HepG2 (cell line): Measurements from ENCODE around the gene HCFC2. TPM values are rescaled to one million over a fixed set of nuclear protein-coding genes. Genes with fewer than 3 reads are reported as not detected.

Experiments used
- ATAC-seq: fragments of 200-7000 bp; cut with Tn5 transposase; 3 replicates; pipeline ENCODE4 v1.9.1; 2020; ENCODE audit warnings: mild to moderate bottlenecking, moderate library complexity
- BruUV-seq: library from RNA; stranded (reverse); fragments of 400-500 nt; replicated peaks from 2 replicates; lab custom pipeline; 2021; lab: Mats Ljungman, UMichigan
- CTCF ChIA-PET: fragments of 300-600 bp; formaldehyde crosslinking; extraction: SDS; loops from one replicate; lab custom pipeline; 2021; ENCODE audit warnings: low total read pairs, inconsistent platforms, low intra/inter-chr PET ratio; lab: Yijun Ruan, JAX
- POLR2A ChIA-PET: fragments of 350-600 bp; sonication (Branson Sonifier 250); formaldehyde crosslinking; loops from one replicate; lab custom pipeline; 2020; ENCODE audit warnings: antibody characterized with exemption, inconsistent platforms; lab: Yijun Ruan, JAX
- DNase-seq: peaks from one replicate; pipeline ENCODE4 v3.0.0-alpha.2; 2015; ENCODE audit warnings: low spot score
- FAIRE-seq: peaks from 3 replicates; lab custom pipeline; 2011; peaks lifted over from hg19 to GRCh38; lab: Jason Lieb, UNC
- H2AFZ ChIP-seq: one replicate; pipeline ENCODE4 v1.6.1; 2011; ENCODE audit warnings: low read length, inconsistent platforms
- H3K27ac ChIP-seq: fragments of 300-600 bp; 3 replicates; pipeline ENCODE4 v1.8.0; 2011; ENCODE audit warnings: mixed run types, mild to moderate bottlenecking, mixed read lengths, low read length, inconsistent platforms; ENCODE audit not compliant: insufficient read depth; ENCODE audit errors: extremely low read length
- H3K27me3 ChIP-seq, 2 experiments: fragments of 200-600 bp in 1 of 2; 2 replicates in 1 of 2; 3 replicates in 1 of 2; pipeline versions ENCODE4 v1.6.0 to v1.8.0; 2011; ENCODE audit warnings: low read length in 2 of 2, mild to moderate bottlenecking in 2 of 2, moderate library complexity in 2 of 2, inconsistent platforms in 1 of 2; ENCODE audit not compliant: insufficient read depth in 2 of 2, control insufficient read depth in 1 of 2
- H3K36me3 ChIP-seq, 2 experiments: fragments of 200-600 bp in 1 of 2; replicated peaks in 1 of 2; 2 replicates in 1 of 2; 3 replicates in 1 of 2; pipeline versions ENCODE4 v1.5.1 to v1.8.0; 2011; ENCODE audit warnings: low read length in 2 of 2, inconsistent platforms in 1 of 2; ENCODE audit not compliant: insufficient read depth in 2 of 2, control insufficient read depth in 1 of 2
- H3K4me1 ChIP-seq: 2 replicates; pipeline ENCODE4 v1.5.1; 2012; ENCODE audit warnings: low read length, inconsistent platforms; ENCODE audit not compliant: insufficient read depth
- H3K4me2 ChIP-seq: 2 replicates; pipeline ENCODE4 v1.6.0; 2011; ENCODE audit warnings: low read depth, low read length, inconsistent platforms
- H3K4me3 ChIP-seq, 3 experiments: fragments of 200-600 bp in 1 of 3; sonication (generic), shearing (Covaris generic) in 1 of 3; replicated peaks in 1 of 3; 2 replicates each; pipeline ENCODE4 v1.5.1; 2011 to 2016; ENCODE audit warnings: low read length in 3 of 3, inconsistent platforms in 2 of 3, low read depth in 2 of 3, mild to moderate bottlenecking in 2 of 3, control low read depth in 1 of 3, mixed read lengths in 1 of 3; ENCODE audit not compliant: insufficient read depth in 1 of 3
- H3K79me2 ChIP-seq: one replicate; pipeline ENCODE4 v1.6.1; 2011; ENCODE audit warnings: low read length, inconsistent platforms; ENCODE audit not compliant: insufficient read depth
- H3K9ac ChIP-seq: 2 replicates; pipeline ENCODE4 v1.6.0; 2011; ENCODE audit warnings: mild to moderate bottlenecking, low read depth, low read length, inconsistent platforms; ENCODE audit not compliant: insufficient read depth
- H3K9me3 ChIP-seq: 2 replicates; pipeline ENCODE4 v1.5.1; 2012; ENCODE audit warnings: mild to moderate bottlenecking, low read length
- H4K20me1 ChIP-seq: 2 replicates; pipeline ENCODE4 v1.6.0; 2011; ENCODE audit warnings: inconsistent platforms, mild to moderate bottlenecking, low read length, moderate library complexity; ENCODE audit not compliant: insufficient read depth
- CBFB ChIP-seq: sonication (generic); formaldehyde crosslinking; IDR thresholded peaks from 2 replicates; pipeline ENCODE4 v1.4.0; 2020; ENCODE audit warnings: missing genetic modification reagents
- DZIP1 ChIP-seq: sonication (generic); formaldehyde crosslinking; IDR thresholded peaks from 2 replicates; pipeline ENCODE4 v1.5.0; 2020; ENCODE audit warnings: mild to moderate bottlenecking, missing genetic modification reagents
- POGK ChIP-seq: sonication (generic); formaldehyde crosslinking; conservative IDR thresholded peaks from 2 replicates; pipeline ENCODE4 v1.8.0; 2022; ENCODE audit warnings: mild to moderate bottlenecking, moderate library complexity, missing genetic modification reagents
- ZNF766 ChIP-seq: sonication (generic); formaldehyde crosslinking; IDR thresholded peaks from 2 replicates; pipeline ENCODE4 v1.5.0; 2020; ENCODE audit warnings: missing genetic modification reagents, borderline replicate concordance
- in situ Hi-C: cut with HindIII; loops from 2 replicates; pipeline ENCODE4 v1.10.0; 2017; ENCODE audit warnings: low pct_unique_long_range_greater_than_20kb; ENCODE audit not compliant: extremely low pct_ligation_motif_present
- intact Hi-C: fragments of 100-400 bp; cut with micrococcal nuclease; formaldehyde crosslinking; loops from one replicate; pipeline ENCODE4 v1.10.0; 2022; ENCODE audit not compliant: unreplicated experiment
- polyA plus RNA-seq, 8 experiments: library from polyadenylated mRNA; depleted of rRNA in 3 of 8; stranded (reverse) in 7 of 8; unstranded in 1 of 8; fragments of >200 nt; fragmentation: Illumina TruSeq in 4 of 8; extraction: Trizol in 4 of 8; gene quantifications; 2 replicates each; pipeline versions ENCODE4 v1.2.1 to v1.2.3, GENCODE V29; 2011 to 2016; ENCODE audit warnings: low read depth in 4 of 8, missing spikeins in 1 of 8, mixed read lengths in 1 of 8; ENCODE audit not compliant: insufficient read depth in 1 of 8
- total RNA-seq, 5 experiments: library from RNA; depleted of rRNA; stranded (reverse); fragments of >200 nt; fragmentation: Illumina TruSeq; extraction: Trizol; gene quantifications; 2 replicates each; pipeline ENCODE4 v1.2.3, GENCODE V29; 2016; ENCODE audit warnings: low read depth in 1 of 5

The HCFC2 gene
- total and polyA plus RNA-seq, 2 of the 13 experiments (the other 11 are each of a cell fraction or from before 2014, with no cell fraction given), result 3.7 to 4.9 TPM

- no peak for FAIRE-seq
- Histone ChIP-seq H3K9me3 (no peaks in the 10 kb centered on the region), H3K36me3 (no peaks in the 10 kb centered on the region), H4K20me1 (no peaks in the 10 kb centered on the region)
- CTCF ChIA-PET, result no interaction called here
- no peak for DNase-seq
- TF ChIP-seq ZNF766 (no peak), CBFB (CRISPR knock-in tag) (no peak), POGK (no peak), DZIP1 (CRISPR knock-in tag) (no peak)
- TF ChIP-seq, all 625 proteins: peak for 0
- no peaks in the 10 kb centered on the region for H3K27me3 ChIP-seq
- ATAC-seq, result no peak
- in situ Hi-C loops (loop anchor here (5.0 kb wide), 2 partner anchors 48 to 223 kb away; no protein-coding TSS in a partner anchor), intact Hi-C loops (no loop called here)
- BruUV-seq, result no TSS peak
- H3K9ac ChIP-seq, result no peak overlapping the region
- H3K27ac ChIP-seq, result no peak overlapping the region
- POLR2A ChIA-PET, result no interaction called here
- no peak overlapping the region for H2AFZ ChIP-seq
- no peak overlapping the region for H3K4me2 ChIP-seq
- no peaks in the 10 kb centered on the region for H3K4me1 ChIP-seq
- H3K79me2 ChIP-seq, result no peaks in the 10 kb centered on the region
- H3K4me3 ChIP-seq, result no peak overlapping the region
Observed at GRCh38 chr12:104105461-104105860, 41.1 kb downstream of the HCFC2 start.
